Endodermal cell (in vitro differentiated cells): ENCODE measurements around the gene GFOD2. TPM values are rescaled to one million over a fixed set of nuclear protein-coding genes. Genes with fewer than 3 reads are reported as not detected.
A peak's percentile ranks its signal among the peaks of the same experiment; 100 is the strongest.

Source experiments
- DNase-seq: peaks from one replicate; pipeline ENCODE4 v3.0.0-alpha.2; 2017
- H3K27ac ChIP-seq: 2 replicates; pipeline ENCODE4 v1.5.1; 2013; ENCODE audit warnings: mild to moderate bottlenecking, low read depth, low read length, moderate library complexity
- H3K27me3 ChIP-seq: 2 replicates; pipeline ENCODE4 v1.6.1; 2013; ENCODE audit warnings: mild to moderate bottlenecking, low read length, moderate library complexity; ENCODE audit not compliant: insufficient read depth, control insufficient read depth, poor library complexity, severe bottlenecking
- H3K36me3 ChIP-seq: 2 replicates; pipeline ENCODE4 v1.7.0; 2013; ENCODE audit warnings: mild to moderate bottlenecking, low read length, moderate library complexity; ENCODE audit not compliant: control insufficient read depth, insufficient read depth
- H3K4me1 ChIP-seq: one replicate; pipeline ENCODE4 v1.7.0; 2013; ENCODE audit warnings: low read length; ENCODE audit not compliant: control insufficient read depth, insufficient read depth
- H3K4me3 ChIP-seq: 2 replicates; pipeline ENCODE4 v1.5.1; 2013; ENCODE audit warnings: mild to moderate bottlenecking, low read length, moderate library complexity
- H3K9ac ChIP-seq: 2 replicates; pipeline ENCODE4 v1.6.1; 2013; ENCODE audit warnings: mild to moderate bottlenecking, low read length, moderate library complexity; ENCODE audit not compliant: poor library complexity, severe bottlenecking; ENCODE audit errors: extremely low read depth
- H3K9me3 ChIP-seq: 2 replicates; pipeline ENCODE4 v1.6.1; 2013; ENCODE audit warnings: mild to moderate bottlenecking, low read length, moderate library complexity; ENCODE audit not compliant: control insufficient read depth
- H3K27ac Mint-ChIP-seq: 2 replicates; pipeline ENCODE4 v1.8.0; 2020; ENCODE audit warnings: mixed read lengths
- H3K27me3 Mint-ChIP-seq: 2 replicates; pipeline ENCODE4 v1.8.0; 2021; ENCODE audit warnings: mild to moderate bottlenecking, mixed read lengths; ENCODE audit not compliant: insufficient read depth
- H3K36me3 Mint-ChIP-seq: 2 replicates; pipeline ENCODE4 v1.8.0; 2020; ENCODE audit warnings: low read depth, mixed read lengths
- H3K4me1 Mint-ChIP-seq: 2 replicates; pipeline ENCODE4 v1.8.0; 2020; ENCODE audit warnings: mixed read lengths
- H3K4me3 Mint-ChIP-seq: 2 replicates; pipeline ENCODE4 v1.8.0; 2020; ENCODE audit warnings: mild to moderate bottlenecking, moderate library complexity, mixed read lengths
- H3K9me3 Mint-ChIP-seq: 2 replicates; pipeline ENCODE4 v1.8.0; 2020; ENCODE audit warnings: mild to moderate bottlenecking, mixed read lengths
- WGBS, 2 experiments: methylation state at CpG; one replicate each; pipeline versions ENCODE4 v1.1.5 to v1.1.7; 2013; ENCODE audit warnings: missing lambda C conversion rate in 2 of 2, mixed read lengths in 1 of 2; ENCODE audit not compliant: insufficient coverage in 1 of 2, insufficient read length in 1 of 2; 5-methylcytosine and 5-hydroxymethylcytosine counted together
- total RNA-seq, 2 donors: library from RNA; stranded (reverse); fragmentation: NEBNext Ultra II Directional in 1 of 2; extraction: Animal tissue kit (Norgen Biotek cat#: 25700) in 1 of 2; gene quantifications; 2 replicates in 1 of 2; 3 replicates in 1 of 2; pipeline ENCODE4 v1.2.1, GENCODE V29; 2021
- TF ChIP-seq, protein P1 (sequence below): fragments of 200-600 bp; sonication (generic); conservative IDR thresholded peaks from 2 replicates; pipeline ENCODE4 v1.5.0; 2021; ENCODE audit warnings: antibody characterized with exemption, mild to moderate bottlenecking

The GFOD2 gene
- total RNA-seq, 2 donors from 2014 or later: 18.2 to 21.2 TPM

- H3K27me3 ChIP-seq: no peaks in the 10 kb centered on the region
- no peak overlapping the region for H3K27ac Mint-ChIP-seq
- H3K4me3 Mint-ChIP-seq: no peak overlapping the region
- H3K4me1 Mint-ChIP-seq: peaks cover 32% of the 10 kb centered on the region
- no peak overlapping the region for H3K4me3 ChIP-seq
- H3K36me3 ChIP-seq: peaks cover 9% of the 10 kb centered on the region
- no peaks in the 10 kb centered on the region for H3K9me3 ChIP-seq
- DNase-seq: no peak
- 100% methylated on average over 1 of the region's 1 CpG; no CpG with 5 or more reads in 1 of the 2 experiments for WGBS, 2 experiments
- peaks cover 5% of the 10 kb centered on the region for H3K36me3 Mint-ChIP-seq
- H3K27ac ChIP-seq: no peak overlapping the region
- TF ChIP-seq, protein P1, sequence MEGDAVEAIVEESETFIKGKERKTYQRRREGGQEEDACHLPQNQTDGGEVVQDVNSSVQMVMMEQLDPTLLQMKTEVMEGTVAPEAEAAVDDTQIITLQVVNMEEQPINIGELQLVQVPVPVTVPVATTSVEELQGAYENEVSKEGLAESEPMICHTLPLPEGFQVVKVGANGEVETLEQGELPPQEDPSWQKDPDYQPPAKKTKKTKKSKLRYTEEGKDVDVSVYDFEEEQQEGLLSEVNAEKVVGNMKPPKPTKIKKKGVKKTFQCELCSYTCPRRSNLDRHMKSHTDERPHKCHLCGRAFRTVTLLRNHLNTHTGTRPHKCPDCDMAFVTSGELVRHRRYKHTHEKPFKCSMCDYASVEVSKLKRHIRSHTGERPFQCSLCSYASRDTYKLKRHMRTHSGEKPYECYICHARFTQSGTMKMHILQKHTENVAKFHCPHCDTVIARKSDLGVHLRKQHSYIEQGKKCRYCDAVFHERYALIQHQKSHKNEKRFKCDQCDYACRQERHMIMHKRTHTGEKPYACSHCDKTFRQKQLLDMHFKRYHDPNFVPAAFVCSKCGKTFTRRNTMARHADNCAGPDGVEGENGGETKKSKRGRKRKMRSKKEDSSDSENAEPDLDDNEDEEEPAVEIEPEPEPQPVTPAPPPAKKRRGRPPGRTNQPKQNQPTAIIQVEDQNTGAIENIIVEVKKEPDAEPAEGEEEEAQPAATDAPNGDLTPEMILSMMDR: no peak
- no peaks in the 10 kb centered on the region for H3K27me3 Mint-ChIP-seq
- H3K9me3 Mint-ChIP-seq: no peaks in the 10 kb centered on the region
- no peaks in the 10 kb centered on the region for H3K4me1 ChIP-seq
- H3K9ac ChIP-seq: no peak overlapping the region
Measured at GRCh38 chr16:67714522-67714921, 4.6 kb downstream of the GFOD2 start.

DNA sequence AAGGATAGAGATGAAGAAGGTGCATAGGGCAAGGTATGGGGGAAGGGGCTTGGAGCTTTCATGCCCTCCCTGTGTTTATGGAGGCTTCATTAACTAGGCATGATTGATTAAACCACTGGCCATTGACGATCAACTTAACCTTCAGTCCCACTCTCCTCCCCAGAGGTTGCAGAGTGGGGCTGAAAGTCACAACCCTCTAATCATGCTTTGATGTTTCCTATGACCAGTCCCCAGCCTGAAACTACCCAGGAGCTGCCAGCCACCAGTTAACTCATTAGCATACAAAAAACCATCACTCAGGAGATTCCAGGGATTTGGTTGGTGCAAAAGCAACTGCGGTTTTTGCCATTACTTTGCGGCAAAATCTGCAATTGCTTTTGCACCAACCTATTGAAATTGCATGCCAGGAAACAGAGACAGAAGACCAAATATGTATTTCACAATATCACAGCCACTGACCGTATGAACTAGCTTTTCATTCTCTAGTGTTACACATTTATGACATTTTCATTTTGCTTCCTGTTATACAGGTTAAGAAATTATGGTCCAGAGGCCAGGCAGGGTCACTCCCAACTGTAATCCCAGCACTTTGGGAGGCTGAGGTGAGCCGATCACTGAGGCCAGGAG is 5.4 kb downstream of the GFOD2 start:
- Histone ChIP-seq H3K36me3 (peaks cover 9% of the 10 kb centered on the region), H3K4me3 (no peak overlapping the region), H3K27ac (no peak overlapping the region), H3K4me1 (no peaks in the 10 kb centered on the region), H3K9me3 (no peaks in the 10 kb centered on the region), H3K27me3 (no peaks in the 10 kb centered on the region), H3K9ac (no peak overlapping the region)
- 76 to 81% methylated on average over 5 of the region's 5 CpGs for WGBS, 2 experiments
- Mint-ChIP-seq H3K27ac (peak overlapping the region; percentile 5), H3K27me3 (no peaks in the 10 kb centered on the region), H3K36me3 (peaks cover 5% of the 10 kb centered on the region), H3K4me1 (peaks cover 32% of the 10 kb centered on the region), H3K9me3 (no peaks in the 10 kb centered on the region), H3K4me3 (no peak overlapping the region)
- TF ChIP-seq, protein P1: no peak
- DNase-seq: no peak

DNA sequence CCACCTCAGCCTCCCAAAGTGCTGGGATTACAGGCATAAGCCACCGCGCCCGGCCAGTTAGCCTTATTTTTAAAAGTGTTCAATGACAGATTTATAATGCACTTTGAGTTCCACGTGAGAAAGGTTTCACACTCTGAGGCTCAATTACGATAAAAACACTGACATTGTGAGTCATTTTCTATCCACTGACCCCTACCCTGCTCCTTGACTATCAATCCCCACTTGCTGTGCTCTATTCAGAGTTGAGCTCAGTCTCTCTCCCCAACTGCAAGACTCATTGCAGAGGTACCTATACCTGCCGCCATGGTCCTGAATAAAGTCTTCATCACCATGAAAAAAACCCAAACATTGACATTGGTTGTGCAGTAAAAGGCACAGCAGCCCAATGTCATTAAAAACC is 8.5 kb downstream of the GFOD2 start:
- Mint-ChIP-seq H3K36me3 (no peaks in the 10 kb centered on the region), H3K4me1 (peaks cover 21% of the 10 kb centered on the region), H3K4me3 (no peak overlapping the region), H3K27ac (no peak overlapping the region), H3K27me3 (no peaks in the 10 kb centered on the region), H3K9me3 (no peaks in the 10 kb centered on the region)
- Histone ChIP-seq H3K27ac (no peak overlapping the region), H3K4me1 (no peaks in the 10 kb centered on the region), H3K9ac (no peak overlapping the region), H3K36me3 (no peaks in the 10 kb centered on the region), H3K27me3 (no peaks in the 10 kb centered on the region), H3K9me3 (no peaks in the 10 kb centered on the region), H3K4me3 (no peak overlapping the region)
- WGBS, 2 experiments: 94 to 97% methylated on average over 6 of the region's 6 CpGs
- no peak for DNase-seq
- TF ChIP-seq, protein P1: no peak
